ENCODE results near the gene TNKS2. TPM values are rescaled to one million over a fixed set of nuclear protein-coding genes. Genes with fewer than 3 reads are reported as not detected.
A peak's percentile ranks its signal among the peaks of the same experiment; 100 is the strongest.

TNKS2 gene
- total RNA-seq, 1 donor from 2014 or later: 53.4 TPM

- Histone ChIP-seq H3F3A (ENCODE audit: low read depth) (peaks cover 12% of the 10 kb centered on the region), H3K9me3 (ENCODE audit: low read depth) (no peaks in the 10 kb centered on the region), H2AFZ (replicated peaks) (no peak overlapping the region), H3K27me3 (no peaks in the 10 kb centered on the region), H3K4me3 (no peak overlapping the region), H3K4me1 (no peaks in the 10 kb centered on the region), H3K36me3 (peaks cover 58% of the 10 kb centered on the region), H4K20me1 (ENCODE audit: low read depth) (no peaks in the 10 kb centered on the region), H3K4me2 (no peak overlapping the region), H3K27ac (no peak overlapping the region), H3K79me2 (ENCODE audit: low read depth) (no peaks in the 10 kb centered on the region), H3K9ac (no peak overlapping the region)
- H3K36me3 Mint-ChIP-seq: peaks cover 39% of the 10 kb centered on the region
- peaks cover 2% of the 10 kb centered on the region for H3K27me3 Mint-ChIP-seq (ENCODE audit: insufficient read depth, low read depth)
- H3K9me3 Mint-ChIP-seq: no peaks in the 10 kb centered on the region
- H3K4me1 Mint-ChIP-seq: no peaks in the 10 kb centered on the region
- no peak overlapping the region for H3K27ac Mint-ChIP-seq
- DNase-seq (ENCODE audit: low spot score): no peak
- TF ChIP-seq EZH2phosphoT487 (IDR thresholded peaks at IDR 0.05): no peak
- no peak for TF ChIP-seq EZH2 (IDR thresholded peaks at IDR 0.05)
- TF ChIP-seq CTCF (IDR thresholded peaks at IDR 0.05): no peak
- no peak overlapping the region for H3K4me3 Mint-ChIP-seq
These were observed 40.0 kb downstream of the TNKS2 start for GRCh38 chr10:91838199-91838598.

GRCh38 chr10:91843083-91843482, 44.9 kb downstream of the TNKS2 start:
- Histone ChIP-seq H3K4me2 (no peak overlapping the region), H3K4me3 (no peak overlapping the region), H4K20me1 (ENCODE audit: low read depth) (no peaks in the 10 kb centered on the region), H2AFZ (replicated peaks) (no peak overlapping the region), H3K9me3 (ENCODE audit: low read depth) (no peaks in the 10 kb centered on the region), H3F3A (ENCODE audit: low read depth) (peaks cover 12% of the 10 kb centered on the region), H3K9ac (no peak overlapping the region), H3K79me2 (ENCODE audit: low read depth) (no peaks in the 10 kb centered on the region), H3K36me3 (peaks cover 36% of the 10 kb centered on the region), H3K4me1 (no peaks in the 10 kb centered on the region), H3K27me3 (no peaks in the 10 kb centered on the region), H3K27ac (no peak overlapping the region)
- Mint-ChIP-seq H3K9me3 (no peaks in the 10 kb centered on the region), H3K4me3 (no peak overlapping the region), H3K27me3 (ENCODE audit: insufficient read depth, low read depth) (peaks cover 2% of the 10 kb centered on the region), H3K27ac (no peak overlapping the region), H3K36me3 (peaks cover 42% of the 10 kb centered on the region), H3K4me1 (no peaks in the 10 kb centered on the region)
- TF ChIP-seq EZH2phosphoT487 (IDR thresholded peaks at IDR 0.05): no peak
- no peak for DNase-seq (ENCODE audit: low spot score)

- H3K27ac ChIP-seq: no peak overlapping the region
- no peak overlapping the region for H3K27ac Mint-ChIP-seq
These were observed 58.4 kb downstream of the TNKS2 start for GRCh38 chr10:91856637-91857036.

More at GRCh38 chr10:91856637-91857036, 58.4 kb downstream of the TNKS2 start:
- H4K20me1 ChIP-seq (ENCODE audit: low read depth): no peaks in the 10 kb centered on the region
- peak; percentile 22 for DNase-seq (ENCODE audit: low spot score)
- H3K4me3 Mint-ChIP-seq: no peak overlapping the region
- no peak overlapping the region for H3K4me3 ChIP-seq
- peaks cover 22% of the 10 kb centered on the region for H3F3A ChIP-seq (ENCODE audit: low read depth)
- TF ChIP-seq EZH2phosphoT487 (IDR thresholded peaks at IDR 0.05): no peak
- TF ChIP-seq CTCF (IDR thresholded peaks at IDR 0.05): peak; percentile 43
- no peak for TF ChIP-seq EZH2 (IDR thresholded peaks at IDR 0.05)
- H3K9me3 ChIP-seq (ENCODE audit: low read depth): no peaks in the 10 kb centered on the region
- H3K4me1 Mint-ChIP-seq: no peaks in the 10 kb centered on the region
- H3K36me3 ChIP-seq: peaks cover 40% of the 10 kb centered on the region
- no peaks in the 10 kb centered on the region for H3K79me2 ChIP-seq (ENCODE audit: low read depth)
- no peak overlapping the region for H2AFZ ChIP-seq (replicated peaks)
- H3K4me2 ChIP-seq: no peak overlapping the region
- H3K27me3 ChIP-seq: no peaks in the 10 kb centered on the region
- H3K9ac ChIP-seq: no peak overlapping the region
- H3K27me3 Mint-ChIP-seq (ENCODE audit: insufficient read depth, low read depth): no peaks in the 10 kb centered on the region
- no peaks in the 10 kb centered on the region for H3K4me1 ChIP-seq
- peaks cover 41% of the 10 kb centered on the region for H3K36me3 Mint-ChIP-seq
- H3K9me3 Mint-ChIP-seq: no peaks in the 10 kb centered on the region

All from neural progenitor cell (in vitro differentiated cells).